Measurements from ENCODE around the gene ZNF124. TPM values are rescaled to one million over a fixed set of nuclear protein-coding genes. Genes with fewer than 3 reads are reported as not detected.

Gene ZNF124
- total and polyA plus RNA-seq, 8 donors = 1.1 to 33.3 (median 13.3) TPM

DNA sequence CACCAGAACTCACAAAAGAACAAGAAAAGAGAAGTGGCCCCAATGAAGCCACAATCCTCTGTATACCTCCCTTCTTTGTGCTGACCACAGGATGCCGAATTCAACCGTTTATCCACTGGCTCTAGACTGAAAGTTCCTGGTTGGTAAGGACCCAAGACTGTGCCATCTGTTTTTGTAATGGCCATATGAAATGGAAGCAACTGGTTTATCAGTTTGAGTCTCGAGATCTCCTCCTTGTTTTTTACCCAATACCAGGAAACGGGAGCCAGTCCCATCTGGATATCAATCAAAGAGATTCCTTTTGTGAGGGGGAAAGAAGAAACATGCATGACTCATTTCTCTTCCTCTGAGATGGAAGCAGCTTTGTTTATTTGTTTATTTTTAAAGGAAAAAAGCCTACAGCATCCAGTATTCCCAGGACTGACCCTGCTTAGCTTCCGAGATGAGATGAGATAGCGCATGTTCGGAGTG is 32.4 kb upstream of the ZNF124 start:
- TF ChIP-seq, protein P1, sequence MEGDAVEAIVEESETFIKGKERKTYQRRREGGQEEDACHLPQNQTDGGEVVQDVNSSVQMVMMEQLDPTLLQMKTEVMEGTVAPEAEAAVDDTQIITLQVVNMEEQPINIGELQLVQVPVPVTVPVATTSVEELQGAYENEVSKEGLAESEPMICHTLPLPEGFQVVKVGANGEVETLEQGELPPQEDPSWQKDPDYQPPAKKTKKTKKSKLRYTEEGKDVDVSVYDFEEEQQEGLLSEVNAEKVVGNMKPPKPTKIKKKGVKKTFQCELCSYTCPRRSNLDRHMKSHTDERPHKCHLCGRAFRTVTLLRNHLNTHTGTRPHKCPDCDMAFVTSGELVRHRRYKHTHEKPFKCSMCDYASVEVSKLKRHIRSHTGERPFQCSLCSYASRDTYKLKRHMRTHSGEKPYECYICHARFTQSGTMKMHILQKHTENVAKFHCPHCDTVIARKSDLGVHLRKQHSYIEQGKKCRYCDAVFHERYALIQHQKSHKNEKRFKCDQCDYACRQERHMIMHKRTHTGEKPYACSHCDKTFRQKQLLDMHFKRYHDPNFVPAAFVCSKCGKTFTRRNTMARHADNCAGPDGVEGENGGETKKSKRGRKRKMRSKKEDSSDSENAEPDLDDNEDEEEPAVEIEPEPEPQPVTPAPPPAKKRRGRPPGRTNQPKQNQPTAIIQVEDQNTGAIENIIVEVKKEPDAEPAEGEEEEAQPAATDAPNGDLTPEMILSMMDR (IDR thresholded peaks at IDR 0.05) = no peak
- Histone ChIP-seq H3K9me3 (no peaks in the 10 kb centered on the region), H3K4me3 (no peak overlapping the region), H3K27me3 (no peaks in the 10 kb centered on the region), H3K27ac (no peak overlapping the region), H3K4me1 (peaks cover 0 to 9% (median under 1%) of the 10 kb centered on the region in 3 donors), H3K36me3 (peaks cover 0 to 7% (median 0%) of the 10 kb centered on the region in 3 donors)
- intact Hi-C loops (cut with DNase I) = no loop called here
- no peak for DNase-seq
- FAIRE-seq = no peak
- WGBS, 2 donors = 84 to 90% methylated on average over 7 of the region's 7 CpGs
- no peak for ATAC-seq

DNA sequence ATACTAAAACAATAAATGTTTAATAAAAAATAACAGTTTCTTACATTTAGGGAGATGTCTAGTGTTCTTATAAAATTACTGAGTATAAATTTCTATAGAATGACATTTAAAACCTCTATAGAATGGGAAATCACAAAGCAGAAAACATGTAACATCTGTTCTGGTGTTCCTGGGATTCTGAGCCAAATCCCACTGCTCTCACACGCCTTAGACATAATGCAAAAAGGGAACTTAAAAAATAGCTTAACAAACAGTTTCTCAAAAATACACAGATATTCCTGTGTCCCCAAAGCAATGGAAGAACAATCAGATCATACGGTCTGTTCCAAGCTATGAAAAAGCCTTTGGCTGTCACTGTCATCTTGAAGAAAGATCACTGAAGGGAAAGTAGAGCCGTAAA is 27.0 kb upstream of the ZNF124 start:
- Histone ChIP-seq H3K4me1 (no peaks in the 10 kb centered on the region), H3K36me3 (peaks cover 3 to 35% (median 6%) of the 10 kb centered on the region in 3 donors), H3K27me3 (no peaks in the 10 kb centered on the region), H3K27ac (no peak overlapping the region), H3K4me3 (no peak overlapping the region), H3K9me3 (no peaks in the 10 kb centered on the region)
- TF ChIP-seq, protein P1 (IDR thresholded peaks at IDR 0.05) = no peak
- DNase-seq (no peak), ATAC-seq (no peak), FAIRE-seq (no peak)
- intact Hi-C loops (cut with DNase I) = no loop called here
- WGBS, 2 donors = 77 to 83% methylated on average over 3 of the region's 3 CpGs

DNA sequence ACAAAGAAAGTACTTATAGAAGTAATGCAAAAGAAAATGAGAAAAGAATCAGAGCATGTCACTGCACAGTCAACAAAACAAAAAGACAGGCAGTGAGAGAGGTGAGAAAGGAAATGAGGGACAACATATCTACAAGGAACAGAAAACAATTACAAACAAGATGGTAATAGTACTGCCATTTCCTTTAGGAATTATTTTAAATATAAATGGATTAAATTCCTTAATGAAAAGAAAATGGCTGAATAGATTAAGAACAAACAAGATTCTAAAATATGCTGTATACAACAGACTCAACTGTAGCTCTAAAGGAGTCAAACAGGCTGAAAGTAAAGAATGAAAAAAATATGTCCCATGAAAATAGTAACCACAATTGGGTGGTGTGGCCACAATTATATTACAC is 22.1 kb upstream of the ZNF124 start:
- TF ChIP-seq, protein P1 (IDR thresholded peaks at IDR 0.05) = no peak
- H3K4me3 ChIP-seq = no peak overlapping the region
- no peaks in the 10 kb centered on the region for H3K4me1 ChIP-seq
- DNase-seq (no peak), FAIRE-seq (no peak), ATAC-seq (no peak)
- intact Hi-C loops (cut with DNase I) = no loop called here
- H3K27ac ChIP-seq = no peak overlapping the region
- H3K36me3 ChIP-seq = peaks cover 3 to 40% (median 19%) of the 10 kb centered on the region in 3 donors
- peaks cover 0 to 11% (median 0%) of the 10 kb centered on the region in 4 donors for H3K9me3 ChIP-seq
- H3K27me3 ChIP-seq = no peaks in the 10 kb centered on the region

DNA sequence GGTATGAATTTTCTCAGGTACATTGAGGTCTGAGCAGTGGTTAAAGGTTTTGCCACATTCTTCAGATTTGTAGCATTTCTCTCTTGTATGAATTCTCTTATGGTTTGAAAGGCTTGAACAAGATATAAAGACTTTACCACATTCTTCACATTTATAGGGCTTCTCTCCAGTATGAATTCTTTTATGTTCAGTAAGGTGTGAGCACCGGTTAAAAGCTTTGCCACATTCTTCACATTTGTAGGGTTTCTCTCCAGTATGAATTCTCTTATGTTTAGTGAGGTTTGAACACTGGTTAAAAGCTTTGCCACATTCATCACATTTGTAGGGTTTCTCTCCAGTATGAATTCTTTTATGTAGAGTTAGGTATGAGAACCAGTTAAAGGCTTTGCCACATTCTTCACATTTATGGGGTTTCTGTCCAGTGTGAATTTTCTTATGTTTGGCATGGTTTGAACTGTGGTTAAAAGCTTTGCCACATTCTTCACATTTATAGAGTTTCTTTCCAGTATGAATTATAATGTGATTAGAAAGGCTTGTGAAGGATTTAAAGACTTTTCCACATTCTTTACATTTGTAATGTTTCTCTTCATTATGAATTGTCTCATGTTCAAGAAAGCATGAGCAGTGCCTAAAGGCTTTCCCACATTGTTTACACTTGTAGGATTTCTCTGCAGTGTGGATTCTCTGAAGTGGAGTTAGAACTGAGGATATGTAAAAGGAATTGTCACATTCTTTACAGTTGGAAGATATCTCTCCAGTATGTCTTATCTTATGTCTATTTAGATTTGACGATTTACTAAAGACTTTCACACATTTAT is 18.4 kb upstream of the ZNF124 start:
- no peak for FAIRE-seq
- H3K27me3 ChIP-seq = no peaks in the 10 kb centered on the region
- no peak for DNase-seq
- peaks cover 3 to 14% (median 14%) of the 10 kb centered on the region in 3 donors for H3K36me3 ChIP-seq
- TF ChIP-seq, protein P1 (IDR thresholded peaks at IDR 0.05) = no peak
- ATAC-seq = no peak
- intact Hi-C loops (cut with DNase I) = no loop called here
- 73 to 75% methylated on average over 2 of the region's 2 CpGs for WGBS, 2 donors
- peaks cover 0 to 11% (median 0%) of the 10 kb centered on the region in 4 donors for H3K9me3 ChIP-seq
- H3K4me3 ChIP-seq = no peak overlapping the region
- H3K4me1 ChIP-seq = no peaks in the 10 kb centered on the region
- H3K27ac ChIP-seq = no peak overlapping the region

DNA sequence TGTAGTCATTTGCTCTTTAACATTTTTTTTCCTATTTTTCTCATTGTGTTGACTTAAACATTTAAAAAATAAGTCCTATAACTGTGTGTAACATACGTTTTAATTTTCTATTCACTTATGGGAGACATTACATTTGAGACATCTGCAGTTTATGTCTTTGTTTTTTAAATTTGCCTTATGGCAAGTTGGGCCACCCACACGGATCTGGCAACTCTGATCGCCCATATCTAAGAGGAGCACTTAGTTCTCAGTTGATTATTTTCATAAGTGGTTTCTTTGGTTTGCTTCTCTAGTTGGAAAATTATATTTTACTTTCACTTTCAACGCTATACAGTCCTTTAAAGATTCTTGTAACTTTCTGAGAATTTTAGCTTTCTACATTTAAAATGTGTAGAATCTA is 13.8 kb upstream of the ZNF124 start:
- Histone ChIP-seq H3K27ac (no peak overlapping the region), H3K4me1 (no peaks in the 10 kb centered on the region), H3K4me3 (no peak overlapping the region), H3K36me3 (peaks cover 0 to 9% (median 6%) of the 10 kb centered on the region in 3 donors), H3K27me3 (no peaks in the 10 kb centered on the region), H3K9me3 (peaks cover 0 to 11% (median 0%) of the 10 kb centered on the region in 4 donors)
- TF ChIP-seq, protein P1 (IDR thresholded peaks at IDR 0.05) = no peak
- FAIRE-seq = no peak
- no peak for DNase-seq
- 79 to 81% methylated on average over 4 of the region's 4 CpGs for WGBS, 2 donors
- intact Hi-C loops (cut with DNase I) = no loop called here
- ATAC-seq = no peak

Data from pancreas (tissue), 10 donors.